ENCODE data around the gene TAOK2. TPM values are rescaled to one million over a fixed set of nuclear protein-coding genes. Genes with fewer than 3 reads are reported as not detected.

Gene TAOK2
- total and polyA plus RNA-seq, 2 of the 4 experiments (the other 2 are of a cell fraction) = 23.0 to 31.7 TPM

DNA sequence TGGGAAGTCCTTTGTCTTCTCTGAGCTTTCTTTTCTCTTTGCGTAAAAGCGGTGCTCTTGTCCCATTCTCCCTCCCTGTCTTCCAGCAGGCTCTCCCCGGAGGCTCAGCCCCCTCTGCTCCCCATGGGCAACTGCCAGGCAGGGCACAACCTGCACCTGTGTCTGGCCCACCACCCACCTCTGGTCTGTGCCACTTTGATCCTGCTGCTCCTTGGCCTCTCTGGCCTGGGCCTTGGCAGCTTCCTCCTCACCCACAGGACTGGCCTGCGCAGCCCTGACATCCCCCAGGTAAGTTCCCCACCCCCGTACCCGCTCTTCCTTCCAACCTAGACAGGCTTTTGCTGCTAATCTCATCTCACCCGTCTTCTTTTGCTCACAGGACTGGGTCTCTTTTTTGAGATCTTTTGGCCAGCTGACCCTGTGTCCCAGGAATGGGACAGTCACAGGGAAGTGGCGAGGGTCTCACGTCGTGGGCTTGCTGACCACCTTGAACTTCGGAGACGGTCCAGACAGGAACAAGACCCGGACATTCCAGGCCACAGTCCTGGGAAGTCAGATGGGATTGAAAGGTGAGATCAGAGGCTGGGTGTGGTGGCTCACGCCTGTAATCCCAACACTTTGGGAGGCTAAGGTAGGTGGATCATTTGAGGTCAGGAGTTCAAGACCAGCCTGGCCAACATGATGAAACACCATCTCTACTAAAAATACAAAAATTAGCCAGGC lies 10.5 kb upstream of the TAOK2 start:
- peaks cover 8% of the 10 kb centered on the region for H3K4me1 ChIP-seq (ENCODE audit: control insufficient read depth, insufficient read depth, low read length)
- ChIA-PET CTCF (no interaction called here), POLR2A (ENCODE audit: unreplicated experiment) (interaction anchor here (0.6 to 2.0 kb wide), 4 partner anchors 10 to 115 kb away, joined by 3 to 6 read pairs (median 5); partner anchors contain the start of genes SEZ6L2 and TAOK2)
- 0 out of 2 replicates have a peak overlapping the region, but pooled peaks have one; percentile 92 for H3K56ac ChIP-seq (ENCODE audit: extremely low read depth, insufficient read depth, low read length)
- H3K4ac ChIP-seq (ENCODE audit: low read depth, low read length) = peak overlapping the region; percentile 80
- in situ Hi-C loops (cut with MboI; ENCODE audit: low sequenced_read_pairs) = no loop called here
- peak overlapping the region; percentile 76 for H2BK5ac ChIP-seq (ENCODE audit: low read depth, low read length, poor library complexity, severe bottlenecking)
- H3K27me3 ChIP-seq (ENCODE audit: control insufficient read depth, insufficient read depth, low read length) = no peaks in the 10 kb centered on the region
- peak overlapping the region; percentile 93 for H2AK5ac ChIP-seq (ENCODE audit: low read depth, low read length)
- peaks cover 12 to 25% of the 10 kb centered on the region in 2 experiments; a peak in 3 of 4 replicates for H3K79me1 ChIP-seq (ENCODE audit: low read depth in 1 of 2, low read length in 2 of 2)
- peak overlapping the region; percentile 98 for H3K23ac ChIP-seq (ENCODE audit: low read depth, low read length)
- peak overlapping the region; percentile 81 for H3K27ac ChIP-seq (ENCODE audit: insufficient read depth, low read length)
- H3K4me2 ChIP-seq (ENCODE audit: low read depth, low read length) = peak overlapping the region; percentile 98
- no peaks in the 10 kb centered on the region for H4K20me1 ChIP-seq (ENCODE audit: insufficient read depth, low read length)
- H2AK9ac ChIP-seq (replicated peaks; ENCODE audit: low read depth, low read length, poor library complexity) = peak overlapping the region; percentile 99
- DNase-seq (no peak), ATAC-seq (ENCODE audit: low read depth) (no peak)
- no TSS peak for BruUV-seq (replicated peaks)
- H3K9me1 ChIP-seq (ENCODE audit: insufficient read depth, low read length) = peaks cover 5% of the 10 kb centered on the region; the same call in 1 of the 2 replicates
- no peak overlapping the region for H2BK15ac ChIP-seq (ENCODE audit: low read depth, low read length)
- no peaks in the 10 kb centered on the region for H3K9me3 ChIP-seq (ENCODE audit: control insufficient read depth, insufficient read depth, low read length)
- H3K36me3 ChIP-seq (ENCODE audit: control insufficient read depth, insufficient read depth, low read length) = peaks cover 9% of the 10 kb centered on the region
- dilution Hi-C loops (cut with HindIII; ENCODE audit: low sequenced_read_pairs, unreplicated experiment) = no loop called here
- peak overlapping the region; percentile 94 for H3K9ac ChIP-seq (ENCODE audit: low read depth, low read length)
- H4K8ac ChIP-seq (ENCODE audit: low read depth in 2 of 2, low read length in 2 of 2) = peak overlapping the region; percentile 78 to 88
- peak overlapping the region; percentile 82 for H4K91ac ChIP-seq (ENCODE audit: insufficient read depth, low read depth, low read length)
- H2BK20ac ChIP-seq (ENCODE audit: low read depth, low read length) = no peak overlapping the region
- no peak overlapping the region for H2BK120ac ChIP-seq (ENCODE audit: low read depth, low read length)
- H2AFZ ChIP-seq (replicated peaks; ENCODE audit: low read length, poor library complexity) = peak overlapping the region; percentile 97
- no peak overlapping the region for H3K18ac ChIP-seq (ENCODE audit: low read depth, low read length)
- peak overlapping the region; percentile 95 for H3K14ac ChIP-seq (replicated peaks; ENCODE audit: low read depth, low read length)
- 94% methylated on average over 3 of the region's 14 CpGs; no CpG with 5 or more reads in 1 of the 2 experiments for WGBS, 2 experiments (ENCODE audit: extremely low coverage in 2 of 2, insufficient read length in 1 of 2)
- peak overlapping the region; percentile 95 for H4K5ac ChIP-seq (ENCODE audit: low read depth, low read length)
- peak overlapping the region; percentile 55 for H3K4me3 ChIP-seq (ENCODE audit: insufficient read depth, low read depth, low read length)
- intact Hi-C loops (cut with micrococcal nuclease) = no loop called here
- TF ChIP-seq FOS (IDR thresholded peaks at IDR 0.05; ENCODE audit: low read depth, low read length) (no peak), SMC3 (IDR thresholded peaks at IDR 0.05; ENCODE audit: low read depth, low read length) (no peak), NFE2L2 (IDR thresholded peaks at IDR 0.05; ENCODE audit: low read depth, low read length) (no peak), MAZ (IDR thresholded peaks at IDR 0.05; ENCODE audit: borderline replicate concordance, low read depth, low read length) (no peak), BHLHE40 (IDR thresholded peaks at IDR 0.05; ENCODE audit: low read depth, low read length) (no peak), RCOR1 (IDR thresholded peaks at IDR 0.05; ENCODE audit: insufficient replicate concordance, low read length) (no peak), MAFK (IDR thresholded peaks at IDR 0.05; ENCODE audit: low read depth, low read length) (no peak), CHD1 (IDR thresholded peaks at IDR 0.05; ENCODE audit: low read depth, low read length) (no peak), RAD21 (IDR thresholded peaks at IDR 0.05; ENCODE audit: low read length) (no peak), RFX5 (IDR thresholded peaks at IDR 0.05; ENCODE audit: low read depth, low read length) (no peak), MXI1 (IDR thresholded peaks at IDR 0.05; ENCODE audit: borderline replicate concordance, low read depth, low read length) (no peak)
- TF ChIP-seq, protein P1, sequence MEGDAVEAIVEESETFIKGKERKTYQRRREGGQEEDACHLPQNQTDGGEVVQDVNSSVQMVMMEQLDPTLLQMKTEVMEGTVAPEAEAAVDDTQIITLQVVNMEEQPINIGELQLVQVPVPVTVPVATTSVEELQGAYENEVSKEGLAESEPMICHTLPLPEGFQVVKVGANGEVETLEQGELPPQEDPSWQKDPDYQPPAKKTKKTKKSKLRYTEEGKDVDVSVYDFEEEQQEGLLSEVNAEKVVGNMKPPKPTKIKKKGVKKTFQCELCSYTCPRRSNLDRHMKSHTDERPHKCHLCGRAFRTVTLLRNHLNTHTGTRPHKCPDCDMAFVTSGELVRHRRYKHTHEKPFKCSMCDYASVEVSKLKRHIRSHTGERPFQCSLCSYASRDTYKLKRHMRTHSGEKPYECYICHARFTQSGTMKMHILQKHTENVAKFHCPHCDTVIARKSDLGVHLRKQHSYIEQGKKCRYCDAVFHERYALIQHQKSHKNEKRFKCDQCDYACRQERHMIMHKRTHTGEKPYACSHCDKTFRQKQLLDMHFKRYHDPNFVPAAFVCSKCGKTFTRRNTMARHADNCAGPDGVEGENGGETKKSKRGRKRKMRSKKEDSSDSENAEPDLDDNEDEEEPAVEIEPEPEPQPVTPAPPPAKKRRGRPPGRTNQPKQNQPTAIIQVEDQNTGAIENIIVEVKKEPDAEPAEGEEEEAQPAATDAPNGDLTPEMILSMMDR (conservative IDR thresholded peaks at IDR 0.05; ENCODE audit: low read depth, low read length) = no peak
- TF ChIP-seq, protein P2, sequence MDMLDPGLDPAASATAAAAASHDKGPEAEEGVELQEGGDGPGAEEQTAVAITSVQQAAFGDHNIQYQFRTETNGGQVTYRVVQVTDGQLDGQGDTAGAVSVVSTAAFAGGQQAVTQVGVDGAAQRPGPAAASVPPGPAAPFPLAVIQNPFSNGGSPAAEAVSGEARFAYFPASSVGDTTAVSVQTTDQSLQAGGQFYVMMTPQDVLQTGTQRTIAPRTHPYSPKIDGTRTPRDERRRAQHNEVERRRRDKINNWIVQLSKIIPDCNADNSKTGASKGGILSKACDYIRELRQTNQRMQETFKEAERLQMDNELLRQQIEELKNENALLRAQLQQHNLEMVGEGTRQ (IDR thresholded peaks at IDR 0.05; ENCODE audit: low read depth, low read length) = no peak
- TF ChIP-seq, protein P3, sequence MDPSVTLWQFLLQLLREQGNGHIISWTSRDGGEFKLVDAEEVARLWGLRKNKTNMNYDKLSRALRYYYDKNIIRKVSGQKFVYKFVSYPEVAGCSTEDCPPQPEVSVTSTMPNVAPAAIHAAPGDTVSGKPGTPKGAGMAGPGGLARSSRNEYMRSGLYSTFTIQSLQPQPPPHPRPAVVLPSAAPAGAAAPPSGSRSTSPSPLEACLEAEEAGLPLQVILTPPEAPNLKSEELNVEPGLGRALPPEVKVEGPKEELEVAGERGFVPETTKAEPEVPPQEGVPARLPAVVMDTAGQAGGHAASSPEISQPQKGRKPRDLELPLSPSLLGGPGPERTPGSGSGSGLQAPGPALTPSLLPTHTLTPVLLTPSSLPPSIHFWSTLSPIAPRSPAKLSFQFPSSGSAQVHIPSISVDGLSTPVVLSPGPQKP (IDR thresholded peaks at IDR 0.05; ENCODE audit: borderline replicate concordance, low read depth, low read length) = no peak
